K562 (cell line): ENCODE measurements around the gene PHF5A. TPM values are rescaled to one million over a fixed set of nuclear protein-coding genes. Genes with fewer than 3 reads are reported as not detected.

Experiments used
- CEBPG ChIP-seq, 3 experiments: fragments of 200-800 bp in 1 of 3; sonication (Bioruptor generic) in 1 of 3; sonication (generic) in 1 of 3; formaldehyde crosslinking in 1 of 3; IDR thresholded peaks in 2 of 3; conservative IDR thresholded peaks in 1 of 3; 2 replicates each; pipeline versions ENCODE4 v1.6.1 to v1.8.0; 2016 to 2022; ENCODE audit warnings: missing compliant biosample characterization in 2 of 3, missing genetic modification characterization in 2 of 3, mild to moderate bottlenecking in 1 of 3, missing genetic modification reagents in 1 of 3
- FOXP1 ChIP-seq: sonication (generic); formaldehyde crosslinking; IDR thresholded peaks from 2 replicates; pipeline ENCODE4 v1.8.0; 2022; ENCODE audit warnings: mild to moderate bottlenecking, missing genetic modification reagents
- GABPB1 ChIP-seq: sonication (generic); formaldehyde crosslinking; IDR thresholded peaks from 2 replicates; pipeline ENCODE4 v1.8.0; 2022; ENCODE audit warnings: mild to moderate bottlenecking, missing genetic modification reagents
- JUNB ChIP-seq: fragments of 450-650 bp; formaldehyde crosslinking; conservative IDR thresholded peaks from 2 replicates; pipeline ENCODE4 v1.4.0; 2020; ENCODE audit warnings: mild to moderate bottlenecking
- LEF1 ChIP-seq: fragments of 450-650 bp; IDR thresholded peaks from 2 replicates; pipeline ENCODE4 v1.6.1; 2016; ENCODE audit warnings: mild to moderate bottlenecking
- MCM2 ChIP-seq: fragments of 450-650 bp; IDR thresholded peaks from 2 replicates; pipeline ENCODE4 v1.6.1; 2017; ENCODE audit warnings: low read depth, mild to moderate bottlenecking
- NBN ChIP-seq: fragments of 450-650 bp; IDR thresholded peaks from 2 replicates; pipeline ENCODE4 v1.6.1; 2016; ENCODE audit warnings: low read depth, mild to moderate bottlenecking
- PCBP2 ChIP-seq: fragments of 200-400 bp; formaldehyde crosslinking; IDR thresholded peaks from 2 replicates; pipeline ENCODE4 v1.6.1; 2018; ENCODE audit warnings: low read length, low read depth, mild to moderate bottlenecking, moderate library complexity; ENCODE audit not compliant: poor library complexity, severe bottlenecking
- THAP12 ChIP-seq: fragments of 250-450 bp; sonication (Bioruptor Pico); IDR thresholded peaks from 2 replicates; pipeline ENCODE4 v1.9.0; 2021; ENCODE audit warnings: mild to moderate bottlenecking, inconsistent platforms
- UBTF ChIP-seq, 2 experiments: IDR thresholded peaks; 2 replicates each; pipeline ENCODE4 v1.6.1; 2012; ENCODE audit warnings: improper control_type of control experiment in 2 of 2, low read depth in 2 of 2, low read length in 2 of 2, borderline replicate concordance in 1 of 2
- ZNF316 ChIP-seq: fragments of 450-650 bp; IDR thresholded peaks from 2 replicates; pipeline ENCODE4 v1.6.1; 2016
- ZNF407 ChIP-seq: fragments of 450-650 bp; IDR thresholded peaks from 2 replicates; pipeline ENCODE4 v1.6.1; 2016; ENCODE audit warnings: low read depth
- ZNF586 ChIP-seq: fragments of 450-650 bp; formaldehyde crosslinking; conservative IDR thresholded peaks from 2 replicates; pipeline ENCODE4 v1.4.0; 2020; ENCODE audit warnings: mild to moderate bottlenecking, moderate library complexity
- polyA plus RNA-seq, 8 experiments: library from polyadenylated mRNA; depleted of rRNA in 4 of 8; stranded (reverse) in 5 of 8; unstranded in 3 of 8; fragments of >200 nt; fragmentation: Nextera tagmentation in 2 of 8; fragmentation: Illumina TruSeq in 1 of 8; extraction: Ambion mirVana in 2 of 8; extraction: Trizol in 1 of 8; gene quantifications; 2 replicates each; pipeline versions ENCODE4 v1.2.1 to v1.2.3, GENCODE V29; 2011 to 2014; ENCODE audit warnings: inconsistent platforms in 1 of 8, missing spikeins in 1 of 8
- total RNA-seq, 7 experiments: library from RNA; depleted of rRNA in 6 of 7; stranded (reverse); fragments of >200 nt in 6 of 7; fragmentation: Illumina TruSeq in 2 of 7; extraction: Trizol in 2 of 7; gene quantifications; 2 replicates each; pipeline versions ENCODE4 v1.2.1 to v1.2.3, GENCODE V29; 2011 to 2021; ENCODE audit warnings: low replicate concordance in 1 of 7

Gene PHF5A
- total and polyA plus RNA-seq, 9 of the 15 experiments (the other 6 are each of a cell fraction or from before 2014, with no cell fraction given), result 14.2 to 144 (median 101) TPM

- TF ChIP-seq UBTF (IDR thresholded peaks at IDR 0.05; ENCODE audit: borderline replicate concordance in 1 of 2, low read depth in 2 of 2, low read length in 2 of 2), result no peak
- TF ChIP-seq LEF1, result peak; percentile 66; the same call in 1 of the 2 replicates
- TF ChIP-seq ZNF407, result no peak
- no peak for TF ChIP-seq GABPB1 (CRISPR knock-in tag)
- no peak for TF ChIP-seq PCBP2
- TF ChIP-seq THAP12 (CRISPR knock-in tag), result no peak
- TF ChIP-seq ZNF586 (CRISPR knock-in tag), result no peak
- TF ChIP-seq JUNB, result no peak
- TF ChIP-seq NBN, result no peak
- TF ChIP-seq FOXP1 (CRISPR knock-in tag), result no peak
- peak; percentile 100 for TF ChIP-seq ZNF316
- no peak for TF ChIP-seq CEBPG (CRISPR knock-in tag; IDR thresholded peaks at IDR 0.05)
- no peak for TF ChIP-seq CEBPG (tag; conservative IDR thresholded peaks at IDR 0.05 in 1 of 2, IDR thresholded peaks at IDR 0.05 in 1 of 2)
- no peak for TF ChIP-seq MCM2
These were observed 44.1 kb upstream of the PHF5A start (continued) for GRCh38 chr22:41512421-41513194.
